K562 (cell line): ENCODE measurements around the gene BCL2L15. TPM values are rescaled to one million over a fixed set of nuclear protein-coding genes. Genes with fewer than 3 reads are reported as not detected.

Experiments used
- GTF2E2 ChIP-seq: fragments of 200-800 bp; sonication (Bioruptor generic); IDR thresholded peaks from 2 replicates; pipeline ENCODE4 v1.6.1; 2016; ENCODE audit warnings: missing genetic modification characterization, missing compliant biosample characterization
- HDAC3 ChIP-seq: fragments of 450-650 bp; IDR thresholded peaks from 2 replicates; pipeline ENCODE4 v1.6.1; 2018; ENCODE audit warnings: borderline replicate concordance, mild to moderate bottlenecking, moderate library complexity; ENCODE audit not compliant: partially characterized antibody
- JUNB ChIP-seq: fragments of 450-650 bp; formaldehyde crosslinking; conservative IDR thresholded peaks from 2 replicates; pipeline ENCODE4 v1.4.0; 2020; ENCODE audit warnings: mild to moderate bottlenecking
- KLF16 ChIP-seq: IDR thresholded peaks from 2 replicates; pipeline ENCODE4 v1.6.1; 2016; ENCODE audit warnings: antibody characterized with exemption
- MBD2 ChIP-seq: sonication (generic); IDR thresholded peaks from 2 replicates; pipeline ENCODE4 v1.6.1; 2016; ENCODE audit warnings: low read depth, borderline replicate concordance
- NR1H2 ChIP-seq: sonication (generic); formaldehyde crosslinking; IDR thresholded peaks from 2 replicates; pipeline ENCODE4 v1.4.0; 2020; ENCODE audit warnings: mild to moderate bottlenecking, missing genetic modification reagents
- NR2F6 ChIP-seq: fragments of 450-650 bp; formaldehyde crosslinking; IDR thresholded peaks from 2 replicates; pipeline ENCODE4 v1.4.0; 2020; ENCODE audit warnings: mild to moderate bottlenecking
- POLR2G ChIP-seq: fragments of 200-400 bp; formaldehyde crosslinking; IDR thresholded peaks from 2 replicates; pipeline ENCODE4 v1.6.1; 2017; ENCODE audit warnings: low read depth, mild to moderate bottlenecking, antibody characterized with exemption, low read length, moderate library complexity
- RFX1 ChIP-seq: fragments of 450-650 bp; IDR thresholded peaks from 2 replicates; pipeline ENCODE4 v1.6.1; 2016; ENCODE audit warnings: mild to moderate bottlenecking, moderate library complexity
- RHOXF2B ChIP-seq: fragments of 250-450 bp; sonication (Bioruptor Pico); conservative IDR thresholded peaks from 2 replicates; pipeline ENCODE4 v1.5.1; 2021
- SAFB2 ChIP-seq: fragments of 200-400 bp; formaldehyde crosslinking; IDR thresholded peaks from 2 replicates; pipeline ENCODE4 v1.6.1; 2018; ENCODE audit warnings: borderline replicate concordance, low read length, low read depth, moderate library complexity; ENCODE audit not compliant: severe bottlenecking
- TCF7L2 ChIP-seq: fragments of 150-350 bp; IDR thresholded peaks from 2 replicates; pipeline ENCODE4 v1.6.1; 2016; ENCODE audit warnings: low read depth, mild to moderate bottlenecking, low read length, moderate library complexity
- TSC22D4 ChIP-seq: fragments of 450-650 bp; IDR thresholded peaks from 2 replicates; pipeline ENCODE4 v1.6.1; 2016; ENCODE audit warnings: missing genetic modification characterization, missing biosample characterization, control low read depth
- ZBTB8A ChIP-seq: fragments of 450-650 bp; IDR thresholded peaks from 2 replicates; pipeline ENCODE4 v1.6.1; 2018; ENCODE audit warnings: mild to moderate bottlenecking, moderate library complexity; ENCODE audit not compliant: partially characterized antibody
- ZNF41 ChIP-seq: fragments of 250-450 bp; sonication (Bioruptor Pico); conservative IDR thresholded peaks from 2 replicates; pipeline ENCODE4 v1.4.0; 2020; ENCODE audit warnings: mild to moderate bottlenecking
- polyA plus RNA-seq, 8 experiments: library from polyadenylated mRNA; depleted of rRNA in 4 of 8; stranded (reverse) in 5 of 8; unstranded in 3 of 8; fragments of >200 nt; fragmentation: Nextera tagmentation in 2 of 8; fragmentation: Illumina TruSeq in 1 of 8; extraction: Ambion mirVana in 2 of 8; extraction: Trizol in 1 of 8; gene quantifications; 2 replicates each; pipeline versions ENCODE4 v1.2.1 to v1.2.3, GENCODE V29; 2011 to 2014; ENCODE audit warnings: inconsistent platforms in 1 of 8, missing spikeins in 1 of 8
- total RNA-seq, 7 experiments: library from RNA; depleted of rRNA in 6 of 7; stranded (reverse); fragments of >200 nt in 6 of 7; fragmentation: Illumina TruSeq in 2 of 7; extraction: Trizol in 2 of 7; gene quantifications; 2 replicates each; pipeline versions ENCODE4 v1.2.1 to v1.2.3, GENCODE V29; 2011 to 2021; ENCODE audit warnings: low replicate concordance in 1 of 7
- TF ChIP-seq, protein P1 (sequence below): fragments of 250-450 bp; sonication (Bioruptor Pico); IDR thresholded peaks from 2 replicates; pipeline ENCODE4 v1.5.0; 2021
- TF ChIP-seq, protein P2 (sequence below): sonication (generic); formaldehyde crosslinking; IDR thresholded peaks from 2 replicates; pipeline ENCODE4 v1.8.0; 2022; ENCODE audit warnings: mild to moderate bottlenecking, missing genetic modification reagents
- TF ChIP-seq, protein P3 (sequence below): fragments of 450-650 bp; IDR thresholded peaks from 2 replicates; pipeline ENCODE4 v1.6.1; 2016; ENCODE audit warnings: missing biosample characterization, missing genetic modification characterization
- TF ChIP-seq, protein P4 (sequence below): fragments of 200-800 bp; sonication (Bioruptor generic); IDR thresholded peaks from 2 replicates; pipeline ENCODE4 v1.6.1; 2016; ENCODE audit warnings: missing genetic modification characterization, missing compliant biosample characterization

The BCL2L15 gene
- total and polyA plus RNA-seq, 9 of the 15 experiments (the other 6 are each of a cell fraction or from before 2014, with no cell fraction given), result 0.06 to 0.42 (median 0.28) TPM; not detected in 1

- TF ChIP-seq, protein P1, sequence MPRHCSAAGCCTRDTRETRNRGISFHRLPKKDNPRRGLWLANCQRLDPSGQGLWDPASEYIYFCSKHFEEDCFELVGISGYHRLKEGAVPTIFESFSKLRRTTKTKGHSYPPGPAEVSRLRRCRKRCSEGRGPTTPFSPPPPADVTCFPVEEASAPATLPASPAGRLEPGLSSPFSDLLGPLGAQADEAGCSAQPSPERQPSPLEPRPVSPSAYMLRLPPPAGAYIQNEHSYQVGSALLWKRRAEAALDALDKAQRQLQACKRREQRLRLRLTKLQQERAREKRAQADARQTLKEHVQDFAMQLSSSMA (CRISPR knock-in tag), result no peak
- TF ChIP-seq, protein P2, sequence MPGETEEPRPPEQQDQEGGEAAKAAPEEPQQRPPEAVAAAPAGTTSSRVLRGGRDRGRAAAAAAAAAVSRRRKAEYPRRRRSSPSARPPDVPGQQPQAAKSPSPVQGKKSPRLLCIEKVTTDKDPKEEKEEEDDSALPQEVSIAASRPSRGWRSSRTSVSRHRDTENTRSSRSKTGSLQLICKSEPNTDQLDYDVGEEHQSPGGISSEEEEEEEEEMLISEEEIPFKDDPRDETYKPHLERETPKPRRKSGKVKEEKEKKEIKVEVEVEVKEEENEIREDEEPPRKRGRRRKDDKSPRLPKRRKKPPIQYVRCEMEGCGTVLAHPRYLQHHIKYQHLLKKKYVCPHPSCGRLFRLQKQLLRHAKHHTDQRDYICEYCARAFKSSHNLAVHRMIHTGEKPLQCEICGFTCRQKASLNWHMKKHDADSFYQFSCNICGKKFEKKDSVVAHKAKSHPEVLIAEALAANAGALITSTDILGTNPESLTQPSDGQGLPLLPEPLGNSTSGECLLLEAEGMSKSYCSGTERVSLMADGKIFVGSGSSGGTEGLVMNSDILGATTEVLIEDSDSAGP (CRISPR knock-in tag), result no peak
- TF ChIP-seq TCF7L2 (no peak), TSC22D4 (tag) (no peak), RFX1 (no peak; the same call in 1 of the 2 replicates), ZNF41 (no peak), HDAC3 (peak; percentile 18), NR2F6 (no peak), ZBTB8A (no peak), RHOXF2B (no peak), SAFB2 (no peak), JUNB (CRISPR knock-in tag) (no peak), GTF2E2 (tag) (no peak), NR1H2 (0 out of 2 replicates have a peak, but pooled peaks have one; percentile 53), MBD2 (peak; percentile 87; the same call in 1 of the 2 replicates), POLR2G (peak; percentile 88), KLF16 (no peak)
- TF ChIP-seq, protein P3, sequence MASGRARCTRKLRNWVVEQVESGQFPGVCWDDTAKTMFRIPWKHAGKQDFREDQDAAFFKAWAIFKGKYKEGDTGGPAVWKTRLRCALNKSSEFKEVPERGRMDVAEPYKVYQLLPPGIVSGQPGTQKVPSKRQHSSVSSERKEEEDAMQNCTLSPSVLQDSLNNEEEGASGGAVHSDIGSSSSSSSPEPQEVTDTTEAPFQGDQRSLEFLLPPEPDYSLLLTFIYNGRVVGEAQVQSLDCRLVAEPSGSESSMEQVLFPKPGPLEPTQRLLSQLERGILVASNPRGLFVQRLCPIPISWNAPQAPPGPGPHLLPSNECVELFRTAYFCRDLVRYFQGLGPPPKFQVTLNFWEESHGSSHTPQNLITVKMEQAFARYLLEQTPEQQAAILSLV (tag), result no peak
- TF ChIP-seq, protein P4, sequence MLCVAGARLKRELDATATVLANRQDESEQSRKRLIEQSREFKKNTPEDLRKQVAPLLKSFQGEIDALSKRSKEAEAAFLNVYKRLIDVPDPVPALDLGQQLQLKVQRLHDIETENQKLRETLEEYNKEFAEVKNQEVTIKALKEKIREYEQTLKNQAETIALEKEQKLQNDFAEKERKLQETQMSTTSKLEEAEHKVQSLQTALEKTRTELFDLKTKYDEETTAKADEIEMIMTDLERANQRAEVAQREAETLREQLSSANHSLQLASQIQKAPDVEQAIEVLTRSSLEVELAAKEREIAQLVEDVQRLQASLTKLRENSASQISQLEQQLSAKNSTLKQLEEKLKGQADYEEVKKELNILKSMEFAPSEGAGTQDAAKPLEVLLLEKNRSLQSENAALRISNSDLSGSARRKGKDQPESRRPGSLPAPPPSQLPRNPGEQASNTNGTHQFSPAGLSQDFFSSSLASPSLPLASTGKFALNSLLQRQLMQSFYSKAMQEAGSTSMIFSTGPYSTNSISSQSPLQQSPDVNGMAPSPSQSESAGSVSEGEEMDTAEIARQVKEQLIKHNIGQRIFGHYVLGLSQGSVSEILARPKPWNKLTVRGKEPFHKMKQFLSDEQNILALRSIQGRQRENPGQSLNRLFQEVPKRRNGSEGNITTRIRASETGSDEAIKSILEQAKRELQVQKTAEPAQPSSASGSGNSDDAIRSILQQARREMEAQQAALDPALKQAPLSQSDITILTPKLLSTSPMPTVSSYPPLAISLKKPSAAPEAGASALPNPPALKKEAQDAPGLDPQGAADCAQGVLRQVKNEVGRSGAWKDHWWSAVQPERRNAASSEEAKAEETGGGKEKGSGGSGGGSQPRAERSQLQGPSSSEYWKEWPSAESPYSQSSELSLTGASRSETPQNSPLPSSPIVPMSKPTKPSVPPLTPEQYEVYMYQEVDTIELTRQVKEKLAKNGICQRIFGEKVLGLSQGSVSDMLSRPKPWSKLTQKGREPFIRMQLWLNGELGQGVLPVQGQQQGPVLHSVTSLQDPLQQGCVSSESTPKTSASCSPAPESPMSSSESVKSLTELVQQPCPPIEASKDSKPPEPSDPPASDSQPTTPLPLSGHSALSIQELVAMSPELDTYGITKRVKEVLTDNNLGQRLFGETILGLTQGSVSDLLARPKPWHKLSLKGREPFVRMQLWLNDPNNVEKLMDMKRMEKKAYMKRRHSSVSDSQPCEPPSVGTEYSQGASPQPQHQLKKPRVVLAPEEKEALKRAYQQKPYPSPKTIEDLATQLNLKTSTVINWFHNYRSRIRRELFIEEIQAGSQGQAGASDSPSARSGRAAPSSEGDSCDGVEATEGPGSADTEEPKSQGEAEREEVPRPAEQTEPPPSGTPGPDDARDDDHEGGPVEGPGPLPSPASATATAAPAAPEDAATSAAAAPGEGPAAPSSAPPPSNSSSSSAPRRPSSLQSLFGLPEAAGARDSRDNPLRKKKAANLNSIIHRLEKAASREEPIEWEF (CRISPR knock-in tag), result no peak
These were observed 41.8 kb upstream of the BCL2L15 start, which contains the start of gene HIPK1 (continued) for GRCh38 chr1:113928941-113929749.
